Parathyroid adenoma (tissue), 2 donors: ENCODE results near the gene XKR8.
"Not testable (repeated sequence)": the region's sequence is repeated elsewhere in the genome, so short reads cannot be mapped to it uniquely, and the experiment has no call there.

Source experiments
- H2AFZ ChIP-seq: fragments of 300-600 bp; sonication (generic); one replicate; pipeline ENCODE4 v1.7.0; 2017; ENCODE audit warnings: antibody characterized with exemption, mild to moderate bottlenecking
- H3K27ac ChIP-seq: fragments of 300-600 bp; sonication (generic); one replicate; pipeline ENCODE4 v1.7.0; 2017
- H3K27me3 ChIP-seq: fragments of 300-600 bp; sonication (generic); one replicate; pipeline ENCODE4 v1.7.0; 2017; ENCODE audit warnings: low read length; ENCODE audit not compliant: control insufficient read depth, insufficient read depth
- H3K36me3 ChIP-seq: fragments of 300-600 bp; sonication (generic); one replicate; pipeline ENCODE4 v1.7.0; 2017; ENCODE audit warnings: low read length; ENCODE audit not compliant: control insufficient read depth, insufficient read depth
- H3K4me1 ChIP-seq: fragments of 300-600 bp; sonication (generic); one replicate; pipeline ENCODE4 v1.7.0; 2017; ENCODE audit warnings: control low read depth
- H3K4me2 ChIP-seq: fragments of 300-600 bp; sonication (generic); one replicate; pipeline ENCODE4 v1.7.0; 2017; ENCODE audit warnings: low read length
- H3K4me3 ChIP-seq: fragments of 300-600 bp; sonication (generic); one replicate; pipeline ENCODE4 v1.7.0; 2017; ENCODE audit warnings: low read depth, low read length
- H3K79me2 ChIP-seq: fragments of 300-600 bp; sonication (generic); one replicate; pipeline ENCODE4 v1.7.0; 2017; ENCODE audit warnings: control low read depth
- H3K9ac ChIP-seq: fragments of 300-600 bp; sonication (generic); one replicate; pipeline ENCODE4 v1.7.0; 2017; ENCODE audit warnings: mild to moderate bottlenecking
- H3K9me3 ChIP-seq: fragments of 300-600 bp; sonication (generic); one replicate; pipeline ENCODE4 v1.7.0; 2017; ENCODE audit warnings: low read length; ENCODE audit not compliant: control insufficient read depth
- TF ChIP-seq, protein P1 (sequence below): fragments of 300-600 bp; sonication (generic); IDR thresholded peaks from one replicate; pipeline ENCODE4 v1.7.0; 2017; ENCODE audit warnings: antibody characterized with exemption, mild to moderate bottlenecking
- donor health status: primary hyperparathyroidism.

Gene XKR8

DNA sequence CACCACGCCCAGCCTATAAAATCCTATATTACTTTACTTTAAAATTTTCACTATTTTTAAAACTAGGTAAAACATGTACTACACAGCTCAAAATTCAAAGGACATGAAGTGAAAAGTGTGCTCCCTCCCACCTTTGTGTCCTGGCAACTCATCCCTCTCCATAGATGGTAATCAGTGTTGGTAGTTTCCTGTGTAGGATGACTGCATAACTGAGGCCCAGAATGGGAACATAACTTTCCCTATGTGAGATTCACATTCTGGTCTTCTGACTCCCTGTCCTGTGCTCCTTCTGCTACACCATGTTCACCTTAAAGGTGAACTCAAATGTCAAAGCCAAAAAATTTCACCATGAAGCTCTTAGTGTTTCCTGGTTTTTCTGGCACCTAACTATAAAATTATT, 39.3 kb downstream of the XKR8 start:
- Histone ChIP-seq H3K27me3 (no peaks in the 10 kb centered on the region), H3K9ac (no peak overlapping the region), H3K9me3 (no peaks in the 10 kb centered on the region), H3K27ac (no peak overlapping the region), H3K36me3 (no peaks in the 10 kb centered on the region), H2AFZ (no peak overlapping the region), H3K4me1 (no peaks in the 10 kb centered on the region), H3K79me2 (no peaks in the 10 kb centered on the region), H3K4me3 (no peak overlapping the region), H3K4me2 (no peak overlapping the region)
- TF ChIP-seq, protein P1, sequence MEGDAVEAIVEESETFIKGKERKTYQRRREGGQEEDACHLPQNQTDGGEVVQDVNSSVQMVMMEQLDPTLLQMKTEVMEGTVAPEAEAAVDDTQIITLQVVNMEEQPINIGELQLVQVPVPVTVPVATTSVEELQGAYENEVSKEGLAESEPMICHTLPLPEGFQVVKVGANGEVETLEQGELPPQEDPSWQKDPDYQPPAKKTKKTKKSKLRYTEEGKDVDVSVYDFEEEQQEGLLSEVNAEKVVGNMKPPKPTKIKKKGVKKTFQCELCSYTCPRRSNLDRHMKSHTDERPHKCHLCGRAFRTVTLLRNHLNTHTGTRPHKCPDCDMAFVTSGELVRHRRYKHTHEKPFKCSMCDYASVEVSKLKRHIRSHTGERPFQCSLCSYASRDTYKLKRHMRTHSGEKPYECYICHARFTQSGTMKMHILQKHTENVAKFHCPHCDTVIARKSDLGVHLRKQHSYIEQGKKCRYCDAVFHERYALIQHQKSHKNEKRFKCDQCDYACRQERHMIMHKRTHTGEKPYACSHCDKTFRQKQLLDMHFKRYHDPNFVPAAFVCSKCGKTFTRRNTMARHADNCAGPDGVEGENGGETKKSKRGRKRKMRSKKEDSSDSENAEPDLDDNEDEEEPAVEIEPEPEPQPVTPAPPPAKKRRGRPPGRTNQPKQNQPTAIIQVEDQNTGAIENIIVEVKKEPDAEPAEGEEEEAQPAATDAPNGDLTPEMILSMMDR = no peak

DNA sequence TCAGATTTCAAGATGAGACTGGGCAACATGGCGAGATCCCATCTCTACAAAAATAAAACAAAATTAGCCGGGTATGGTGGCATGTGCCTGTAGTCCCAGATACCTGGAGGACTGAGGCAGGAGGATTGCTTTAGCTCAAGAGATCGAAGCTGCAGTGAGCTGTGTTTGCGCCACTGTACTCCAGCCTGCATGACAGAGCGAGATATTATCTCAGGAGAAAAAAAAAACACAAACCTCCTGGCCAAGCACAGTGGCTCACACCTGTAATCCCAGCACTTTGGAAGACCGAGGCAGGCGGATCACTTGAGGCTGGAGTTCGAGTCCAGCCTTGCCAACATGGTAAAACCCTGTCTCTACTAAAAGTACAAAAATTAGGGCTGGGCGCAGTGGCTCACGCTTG, 42.8 kb downstream of the XKR8 start:
- Histone ChIP-seq H3K9ac (no peak overlapping the region), H3K4me3 (no peak overlapping the region), H3K4me2 (no peak overlapping the region), H3K27ac (no peak overlapping the region), H3K36me3 (no peaks in the 10 kb centered on the region), H3K4me1 (no peaks in the 10 kb centered on the region), H3K9me3 (no peaks in the 10 kb centered on the region), H2AFZ (no peak overlapping the region), H3K79me2 (no peaks in the 10 kb centered on the region), H3K27me3 (no peaks in the 10 kb centered on the region)
- TF ChIP-seq, protein P1 = no peak

DNA sequence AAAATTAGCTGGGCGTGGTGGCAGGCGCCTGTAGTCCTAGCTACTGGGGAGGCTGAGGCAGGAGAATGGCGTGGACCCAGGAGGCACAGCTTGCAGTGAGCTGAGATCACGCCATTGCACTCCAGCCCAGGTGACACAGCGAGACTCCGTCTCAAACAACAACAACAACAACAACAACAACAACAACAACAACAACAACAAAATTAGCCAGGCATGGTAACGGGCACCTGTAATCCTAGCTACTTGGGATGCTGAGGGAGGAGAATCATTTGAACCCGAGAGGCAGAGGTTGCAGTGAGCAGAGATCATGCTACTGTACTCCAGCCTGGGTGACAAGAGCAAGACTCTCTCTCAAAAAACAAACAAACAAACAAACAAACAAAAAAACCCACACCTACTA, 43.3 kb downstream of the XKR8 start:
- not testable (repeated sequence) for H3K4me2 ChIP-seq, H3K4me1 ChIP-seq, H2AFZ ChIP-seq, H3K9ac ChIP-seq, H3K79me2 ChIP-seq, H3K27ac ChIP-seq, H3K4me3 ChIP-seq, H3K9me3 ChIP-seq, H3K36me3 ChIP-seq, H3K27me3 ChIP-seq

DNA sequence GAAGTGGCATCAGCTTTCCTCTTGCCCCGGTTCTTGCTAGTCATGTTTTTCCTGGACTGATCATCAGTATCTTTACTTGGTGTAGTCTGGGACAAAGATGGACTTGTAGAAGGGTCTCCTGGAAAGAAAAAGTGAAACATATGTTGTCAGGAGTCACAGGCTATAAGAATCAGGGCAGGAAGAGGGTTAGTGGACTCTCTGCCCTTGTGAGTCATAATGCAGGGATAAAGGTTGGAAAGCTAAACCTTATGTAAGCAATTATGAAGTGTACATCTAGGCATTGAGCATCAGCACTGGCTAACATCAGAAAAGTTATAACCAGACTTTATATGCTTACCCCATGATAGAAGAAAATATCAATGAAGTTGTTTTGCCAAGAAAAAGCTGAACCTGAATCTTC, 51.2 kb downstream of the XKR8 start:
- Histone ChIP-seq H3K9me3 (no peaks in the 10 kb centered on the region), H3K4me1 (no peaks in the 10 kb centered on the region), H3K9ac (no peak overlapping the region), H3K36me3 (no peaks in the 10 kb centered on the region), H3K79me2 (no peaks in the 10 kb centered on the region), H3K27ac (no peak overlapping the region), H2AFZ (no peak overlapping the region), H3K4me3 (no peak overlapping the region), H3K27me3 (no peaks in the 10 kb centered on the region), H3K4me2 (no peak overlapping the region)
- TF ChIP-seq, protein P1 = no peak
